GM18511 (cell line): Measurements from ENCODE around the gene ARID3A.
"Not testable (repeated sequence)": the region's sequence is repeated elsewhere in the genome, so short reads cannot be mapped to it uniquely, and the experiment has no call there.

Source experiments
- ATAC-seq: cut with Tn5 transposase; IDR thresholded peaks from one replicate; pipeline ENCODE4 v1.9.1; 2021; ENCODE audit warnings: mild to moderate bottlenecking, moderate library complexity; ENCODE audit not compliant: unreplicated experiment

The ARID3A gene

DNA sequence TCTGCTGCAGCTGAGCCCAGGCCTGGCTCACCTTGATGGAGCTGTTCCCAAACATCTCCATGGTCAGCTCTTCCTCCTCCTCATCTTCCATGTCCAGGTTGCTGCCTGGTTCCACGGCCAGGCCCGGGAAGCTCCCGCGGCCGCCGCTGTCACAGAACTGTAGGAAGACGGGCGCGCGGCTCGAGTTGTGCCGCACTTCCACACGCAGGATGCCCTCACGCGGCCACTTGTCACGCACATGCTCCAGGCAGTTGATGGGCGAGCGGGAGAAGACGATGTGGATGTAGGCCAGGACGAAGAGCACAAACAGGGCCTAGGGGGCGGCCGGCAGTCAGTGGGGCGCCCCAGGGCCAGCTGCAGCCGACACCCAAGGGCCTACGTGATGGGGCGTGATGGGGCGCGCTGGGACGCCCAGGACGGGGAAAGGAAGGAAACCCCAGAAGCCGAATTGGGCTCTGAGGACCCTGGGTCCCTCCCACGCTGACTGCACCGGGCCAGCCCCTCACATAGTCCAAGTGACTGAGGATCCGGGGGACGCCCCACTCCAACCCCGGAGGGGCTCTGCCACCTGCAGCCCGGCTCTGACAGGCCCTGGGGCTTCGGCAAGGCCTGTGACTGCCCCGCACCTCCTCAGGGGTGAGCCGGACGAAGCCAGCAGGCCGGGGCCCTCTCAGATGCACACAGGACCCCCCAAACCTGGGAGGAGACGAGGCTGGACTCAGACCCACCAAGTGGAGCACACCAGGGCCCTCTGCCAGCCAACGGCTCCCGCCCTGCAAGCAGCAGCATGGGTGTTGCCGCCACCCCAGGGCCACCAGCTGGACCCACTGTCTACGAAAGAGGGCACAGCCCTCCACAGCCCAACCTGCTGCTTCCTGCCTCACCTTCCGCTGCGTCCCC is 88.6 kb downstream of the ARID3A start:
- ATAC-seq, result no peak

DNA sequence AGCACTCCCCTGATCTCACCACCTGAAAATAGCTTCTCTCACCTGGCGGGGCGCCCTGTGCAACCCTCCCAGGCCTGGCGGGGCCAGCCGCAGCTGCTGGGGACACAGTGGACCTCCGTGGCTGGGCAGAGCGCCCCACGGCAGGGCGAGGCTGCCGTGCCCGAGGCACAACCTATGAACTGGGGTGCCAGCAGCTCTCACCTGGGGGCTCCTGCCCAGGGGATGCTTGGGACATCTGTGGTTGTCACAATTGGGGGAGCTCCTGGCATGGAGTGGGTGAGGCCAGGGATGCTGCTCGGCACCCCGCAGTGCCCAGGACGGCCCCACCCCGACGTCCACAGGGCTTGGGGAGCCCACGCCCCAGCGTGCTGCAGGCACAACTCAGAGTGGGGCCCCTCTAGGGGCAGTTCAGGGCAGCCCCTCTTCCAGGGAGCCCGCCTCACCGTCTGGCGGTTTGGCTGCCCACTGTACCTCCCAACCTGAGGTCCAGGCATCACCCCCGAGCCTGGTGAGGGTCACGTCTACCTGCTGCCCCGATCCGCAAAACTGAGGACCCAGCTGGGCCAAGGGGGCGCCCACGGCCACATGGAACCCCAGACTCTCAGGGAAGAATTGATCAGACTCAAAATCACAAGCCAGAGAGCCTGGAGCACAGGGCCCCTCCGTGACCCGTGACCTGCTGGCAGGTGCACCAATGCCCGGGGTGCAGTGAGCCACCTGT is 89.4 kb downstream of the ARID3A start:
- ATAC-seq, result no peak

DNA sequence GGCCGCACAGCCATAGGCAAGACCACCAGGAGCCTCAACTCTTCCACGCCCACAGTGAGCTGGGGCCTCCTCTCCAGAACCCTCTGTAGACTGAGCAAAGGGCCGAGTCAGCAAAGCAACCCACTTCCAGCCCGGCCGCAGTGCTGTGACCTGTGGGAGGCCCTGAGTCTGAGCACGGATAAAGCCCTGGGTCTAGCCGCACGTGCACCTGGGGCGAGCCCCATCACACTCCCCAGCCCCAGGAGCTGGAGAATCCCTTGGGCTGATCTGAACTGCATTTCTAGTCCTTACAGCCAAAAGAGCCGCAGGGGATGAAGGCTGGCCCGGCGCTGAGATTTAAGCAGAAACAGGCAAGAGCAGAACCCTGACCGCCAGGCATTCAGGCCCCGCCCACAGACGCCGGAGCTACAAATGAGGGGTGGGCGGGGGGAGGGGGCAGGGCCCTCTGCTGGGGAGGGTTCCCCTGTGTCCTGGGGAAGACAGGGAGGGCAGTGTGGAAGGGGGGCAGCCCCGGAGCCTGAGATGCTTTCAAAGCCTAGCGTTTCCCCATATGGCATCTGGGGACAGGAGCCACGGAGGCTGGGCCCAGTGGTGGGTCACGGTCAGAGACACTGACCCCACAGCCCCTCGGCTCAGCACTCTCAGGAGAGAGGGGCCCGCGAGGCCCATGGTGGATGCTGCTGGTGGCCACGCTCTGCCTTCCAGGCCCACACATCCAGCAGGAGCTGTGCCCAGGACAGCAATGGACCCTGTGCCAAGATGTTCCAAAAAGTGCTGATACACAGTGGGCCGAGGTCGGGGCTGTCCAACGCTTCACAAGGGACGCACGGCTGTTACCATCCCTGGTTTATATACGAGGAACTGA is 90.2 kb downstream of the ARID3A start:
- no peak for ATAC-seq

DNA sequence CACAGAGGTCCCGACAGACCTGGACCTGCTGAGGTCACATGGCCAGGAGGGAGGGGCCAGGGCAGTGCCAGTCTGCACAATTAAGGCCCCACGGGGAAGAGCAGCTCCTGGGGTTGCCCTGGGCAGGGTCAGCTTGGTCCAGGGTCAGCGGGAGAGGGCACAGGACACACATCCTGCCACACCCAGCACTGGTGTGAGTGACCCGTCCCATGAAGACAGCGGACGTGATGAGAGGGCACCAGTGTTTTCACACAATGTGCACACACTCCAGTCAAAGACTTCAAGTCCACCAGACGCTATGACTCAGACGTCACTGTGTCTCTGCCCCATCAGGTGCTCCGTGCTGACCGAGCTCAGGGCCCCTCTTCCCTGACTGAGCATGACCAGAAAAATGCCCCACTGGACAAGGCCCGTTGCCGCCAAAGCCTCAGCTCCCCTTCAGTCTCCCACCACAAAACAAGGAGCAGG is 90.8 kb downstream of the ARID3A start:
- ATAC-seq, result no peak

DNA sequence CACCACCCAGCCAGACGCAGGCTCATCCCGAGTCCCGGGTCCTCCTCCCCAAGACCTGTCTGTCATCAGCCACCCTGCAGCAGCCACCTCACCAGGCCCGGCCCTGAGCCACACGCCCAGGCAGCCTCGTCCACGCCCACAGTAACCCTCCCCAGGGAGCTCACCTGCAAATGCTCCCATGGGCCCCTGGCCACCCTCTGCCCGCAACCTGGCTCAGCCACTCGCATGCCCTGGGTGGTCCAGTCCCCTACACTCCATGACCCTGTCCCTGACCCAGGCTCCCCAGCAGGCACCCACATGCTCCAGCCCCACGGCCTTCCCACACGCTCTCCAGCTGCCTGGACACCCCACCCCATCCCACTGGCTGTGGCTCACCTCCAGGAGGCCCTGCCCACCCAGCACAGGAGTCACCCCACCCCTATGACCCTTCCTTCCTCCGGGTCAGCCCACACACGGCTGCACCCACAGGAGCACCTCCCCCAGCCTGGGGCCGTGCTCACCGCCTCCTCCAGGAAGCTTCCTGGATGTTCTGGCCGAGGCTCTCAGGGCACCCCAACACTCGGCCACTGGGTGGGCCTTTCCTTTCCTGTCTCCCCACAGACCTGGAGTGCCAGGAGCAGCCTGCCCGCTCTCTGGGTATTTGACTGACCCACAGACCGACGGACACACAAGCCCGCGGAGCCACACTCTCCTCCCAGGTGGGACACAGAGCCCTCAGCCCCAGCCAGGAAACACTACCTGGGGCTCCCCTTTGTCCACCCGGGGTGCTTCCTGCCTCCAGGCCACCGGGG is 91.5 kb downstream of the ARID3A start:
- no peak for ATAC-seq

DNA sequence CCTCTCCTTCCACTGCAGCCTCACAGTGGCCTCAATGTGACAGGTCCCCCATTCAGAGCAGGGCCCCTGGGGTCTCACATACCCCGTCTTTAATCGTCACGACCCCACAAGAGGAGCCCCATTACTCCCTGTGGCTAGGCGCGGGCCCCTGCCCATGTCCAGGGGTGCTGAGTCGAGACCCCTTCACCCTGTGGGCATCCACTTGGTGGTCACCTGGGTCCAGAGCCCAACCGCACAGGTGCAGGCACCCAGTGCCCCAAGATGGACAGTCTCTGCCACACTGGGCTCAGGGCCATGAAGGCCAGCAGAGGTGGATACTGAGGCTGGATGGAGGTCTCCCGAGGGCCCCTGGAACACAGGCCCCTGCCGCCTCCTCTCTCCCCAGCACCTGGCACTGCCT is 92.1 kb downstream of the ARID3A start:
- no peak for ATAC-seq

DNA sequence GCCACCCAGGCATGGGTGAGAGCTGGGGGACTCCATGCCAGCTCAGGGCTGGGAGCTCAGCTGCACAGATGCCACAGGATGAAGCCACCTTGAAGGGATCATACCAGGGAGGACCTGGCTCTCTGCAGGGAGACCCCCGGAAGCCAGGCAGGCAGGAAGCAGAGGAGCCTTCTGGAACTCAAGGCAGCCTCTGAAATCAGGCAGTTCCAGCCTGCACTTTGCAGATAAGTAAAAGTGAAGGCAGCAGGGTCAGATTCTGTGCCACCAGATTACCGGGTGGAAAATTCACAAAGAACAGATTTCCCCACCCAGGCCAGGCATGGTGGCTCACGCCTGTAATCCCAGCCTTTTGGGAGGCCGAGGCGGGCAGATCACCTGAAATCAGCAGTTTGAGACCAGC is 92.6 kb downstream of the ARID3A start:
- ATAC-seq, result no peak

DNA sequence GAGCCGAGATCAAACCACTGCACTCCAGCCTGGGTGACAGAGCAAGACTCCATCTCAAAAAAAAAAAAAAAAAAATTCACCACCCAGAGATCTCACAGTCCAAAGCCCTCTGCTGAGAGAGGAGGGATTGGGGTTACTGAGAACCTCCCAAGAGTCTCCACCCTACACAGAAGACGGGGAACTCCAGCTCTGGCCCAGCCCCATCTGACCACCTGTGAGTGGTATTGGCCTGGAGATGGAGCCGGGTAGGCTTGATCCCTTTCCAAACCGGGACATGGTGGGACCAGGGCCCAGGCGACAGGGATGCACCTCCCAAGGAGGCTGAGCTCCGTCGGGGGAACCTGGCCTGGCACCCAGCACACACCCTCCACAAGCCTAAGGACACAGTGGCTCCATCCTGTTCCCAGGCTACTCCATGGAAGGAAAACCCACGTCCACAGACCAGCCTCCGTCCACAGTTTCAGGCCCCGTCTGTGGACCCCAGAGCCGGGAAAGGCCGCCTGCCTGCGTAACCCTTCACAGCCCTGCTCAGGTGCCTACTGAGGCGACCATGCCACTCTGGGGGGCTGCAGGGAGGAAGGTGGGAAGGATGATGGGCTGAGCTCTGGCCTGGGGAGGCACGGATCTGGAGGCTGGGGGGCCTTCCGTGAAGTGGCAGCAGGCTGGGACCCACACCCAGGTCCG is 93.2 kb downstream of the ARID3A start:
- no peak for ATAC-seq

DNA sequence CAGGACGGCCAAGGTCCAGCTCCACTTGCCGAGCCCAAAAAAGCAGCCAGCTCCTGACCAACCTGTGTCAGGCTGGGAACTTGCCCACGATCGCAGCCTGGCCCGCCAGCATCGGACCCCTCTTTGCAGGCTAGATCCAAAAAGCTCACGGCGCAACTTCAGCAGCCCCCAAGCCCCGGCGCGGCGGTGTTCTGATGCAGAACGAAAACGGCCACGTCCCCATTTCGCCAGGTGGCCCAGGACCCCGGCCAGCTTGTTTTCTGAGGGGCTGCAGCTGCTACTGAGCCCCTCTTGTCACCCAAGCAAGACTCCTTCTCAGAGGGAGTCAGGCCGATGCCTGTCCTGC is 93.8 kb downstream of the ARID3A start:
- no peak for ATAC-seq

DNA sequence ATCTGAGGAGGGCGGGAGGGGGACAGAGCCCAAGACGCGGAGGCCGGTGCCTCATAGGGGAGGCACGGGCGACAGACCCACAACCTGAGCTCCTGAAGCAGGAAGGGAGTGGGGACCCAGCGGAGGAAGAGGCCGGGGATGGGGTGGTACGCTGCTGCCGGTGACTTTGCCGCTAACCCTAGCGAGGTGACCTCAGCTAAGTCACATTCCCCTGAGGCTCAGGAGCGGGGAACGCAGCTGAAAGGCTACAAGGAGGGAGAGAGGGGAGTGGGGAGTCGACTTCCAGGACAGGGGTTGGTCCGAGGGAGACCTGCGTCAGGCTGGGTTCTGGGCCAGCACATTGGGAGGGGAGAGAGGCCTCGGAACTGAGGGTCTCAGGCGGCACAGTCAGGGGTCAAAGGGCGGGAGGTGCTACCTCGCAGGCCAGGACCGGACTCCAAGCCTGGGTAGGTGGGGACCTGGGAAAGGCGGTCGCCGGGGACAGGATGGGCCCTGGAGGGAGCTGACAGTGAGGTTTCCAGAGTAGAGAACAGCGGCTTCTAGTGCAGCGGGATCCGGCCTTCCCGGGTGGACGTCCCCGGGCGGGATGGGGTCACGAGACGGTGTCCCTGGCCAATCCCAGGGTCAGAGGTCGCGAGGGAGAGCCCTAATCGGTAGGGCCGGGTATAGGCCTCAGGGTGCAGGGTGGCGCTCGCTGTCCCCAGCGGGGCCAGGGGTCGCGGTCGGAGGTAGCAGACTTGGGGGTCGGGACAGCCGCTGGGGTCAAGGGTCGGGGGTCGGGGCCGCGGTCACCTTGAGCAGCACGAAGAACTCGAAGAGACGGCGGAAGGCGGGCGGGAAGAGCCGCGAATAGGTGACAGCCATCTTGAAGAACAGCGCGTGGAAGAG is 94.4 kb downstream of the ARID3A start:
- ATAC-seq, result no peak

DNA sequence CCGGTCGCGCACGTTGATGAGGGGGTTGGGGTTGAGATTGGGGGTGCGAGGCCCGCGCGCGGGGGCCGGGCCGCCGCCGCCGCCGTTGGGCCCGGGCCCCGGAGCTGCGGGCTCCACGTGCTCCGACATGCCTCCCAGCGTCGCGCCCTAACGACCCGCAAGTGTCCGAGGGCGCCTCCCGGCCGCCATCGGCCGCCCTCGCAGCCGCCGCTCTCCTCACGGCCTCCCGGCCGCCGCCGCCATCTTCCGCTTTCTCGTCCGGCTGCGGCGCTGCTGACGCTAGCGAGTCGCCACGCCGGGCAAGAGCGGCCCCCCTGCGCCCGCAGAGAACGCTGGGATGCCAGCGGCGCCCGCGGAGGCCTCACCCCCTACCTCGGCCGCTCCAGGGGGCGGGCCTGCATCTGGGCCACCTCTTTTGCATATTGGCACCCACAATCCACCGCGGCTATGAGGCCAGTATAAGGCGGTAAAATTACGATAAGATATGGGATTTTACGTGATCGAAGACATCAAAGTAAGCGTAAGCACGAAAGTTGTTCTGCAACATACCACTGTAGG is 95.1 kb downstream of the ARID3A start, which contains the start of gene TMEM259:
TMEM259 (minus strand) TSS at position 256 of the 558 bp plus-strand sequence; CDS start at position 129, 127 bp downstream.
- peak; percentile 79 for ATAC-seq

DNA sequence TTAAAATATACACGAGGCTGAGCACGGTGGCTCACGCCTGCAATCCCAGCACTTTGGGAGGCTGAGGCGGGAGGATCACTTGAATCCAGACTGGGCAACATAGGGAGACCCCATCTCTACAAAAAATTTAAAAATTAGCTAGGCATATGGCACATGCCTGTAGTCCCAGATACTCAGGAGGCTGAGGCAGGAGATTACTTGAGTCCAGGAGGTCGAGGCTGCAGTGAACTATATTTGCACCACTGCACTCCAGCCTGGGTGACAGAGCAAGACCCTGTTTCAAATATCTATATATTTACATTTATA is 98.0 kb downstream of the ARID3A start:
- ATAC-seq, result not testable (repeated sequence)

DNA sequence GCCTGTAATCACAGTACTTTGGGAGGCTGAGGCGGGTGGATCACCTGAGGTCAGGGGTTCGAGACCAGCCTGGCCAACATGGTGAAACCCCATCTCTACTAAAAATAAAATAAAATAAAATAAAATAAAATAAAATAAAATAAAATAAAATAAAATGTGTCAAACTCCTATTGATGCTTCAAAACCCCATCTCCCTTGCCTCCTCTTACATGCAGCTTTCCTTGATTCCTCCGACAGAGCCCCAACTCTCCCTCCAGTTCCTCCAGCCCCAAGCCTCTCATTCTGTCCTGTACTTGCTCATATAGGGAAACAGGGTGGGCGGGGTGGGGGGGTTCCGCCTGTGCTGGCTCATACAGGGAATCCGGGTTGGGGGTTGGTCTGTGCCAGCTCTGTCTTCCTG is 99.2 kb downstream of the ARID3A start:
- not testable (repeated sequence) for ATAC-seq
